GM18526 (cell line): ENCODE results near the gene MYL12A.

Experiments
- POLR2A ChIP-seq: IDR thresholded peaks from 3 replicates; pipeline ENCODE4 v1.6.1; 2011; ENCODE audit not compliant: insufficient read length; ENCODE audit errors: extremely low read depth

The MYL12A gene

GRCh38 chr18:3247240-3248061 lies at the start of gene MYL12A:
TSS of gene MYL12A (plus strand) at chr18:3247801. CDS start at chr18:3253248, 5,447 bp downstream.
- TF ChIP-seq POLR2A, result peak; percentile 98

- TF ChIP-seq POLR2A, result no peak
These were observed 47.5 kb upstream of the MYL12A start for GRCh38 chr18:3199942-3200645.

- no peak for TF ChIP-seq POLR2A
These were observed 42.4 kb upstream of the MYL12A start for GRCh38 chr18:3205239-3205638.

- TF ChIP-seq POLR2A, result no peak
These were observed 40.0 kb upstream of the MYL12A start for GRCh38 chr18:3207565-3207964.

GRCh38 chr18:3209859-3210569 lies 37.6 kb upstream of the MYL12A start:
- no peak for TF ChIP-seq POLR2A

GRCh38 chr18:3211236-3211992 lies 36.2 kb upstream of the MYL12A start:
- no peak for TF ChIP-seq POLR2A

GRCh38 chr18:3212657-3213056 lies 34.9 kb upstream of the MYL12A start:
- no peak for TF ChIP-seq POLR2A

- no peak for TF ChIP-seq POLR2A
These were observed 34.1 kb upstream of the MYL12A start for GRCh38 chr18:3213300-3214059.

GRCh38 chr18:3214855-3215637 lies 32.6 kb upstream of the MYL12A start:
- no peak for TF ChIP-seq POLR2A

GRCh38 chr18:3216987-3217386 lies 30.6 kb upstream of the MYL12A start:
- no peak for TF ChIP-seq POLR2A

- no peak for TF ChIP-seq POLR2A
These were observed 29.5 kb upstream of the MYL12A start for GRCh38 chr18:3217948-3218647.

- no peak for TF ChIP-seq POLR2A
These were observed 28.8 kb upstream of the MYL12A start for GRCh38 chr18:3218819-3219218.

- TF ChIP-seq POLR2A, result no peak
These were observed 28.4 kb upstream of the MYL12A start for GRCh38 chr18:3219241-3219630.

- no peak for TF ChIP-seq POLR2A
These were observed 27.8 kb upstream of the MYL12A start, which contains the start of gene MYOM1 for GRCh38 chr18:3219631-3220335. TSS of gene MYOM1 (minus strand) at chr18:3219968. CDS start at chr18:3215223, 4,745 bp downstream.
